ENCODE data around the gene PID1.

DNA sequence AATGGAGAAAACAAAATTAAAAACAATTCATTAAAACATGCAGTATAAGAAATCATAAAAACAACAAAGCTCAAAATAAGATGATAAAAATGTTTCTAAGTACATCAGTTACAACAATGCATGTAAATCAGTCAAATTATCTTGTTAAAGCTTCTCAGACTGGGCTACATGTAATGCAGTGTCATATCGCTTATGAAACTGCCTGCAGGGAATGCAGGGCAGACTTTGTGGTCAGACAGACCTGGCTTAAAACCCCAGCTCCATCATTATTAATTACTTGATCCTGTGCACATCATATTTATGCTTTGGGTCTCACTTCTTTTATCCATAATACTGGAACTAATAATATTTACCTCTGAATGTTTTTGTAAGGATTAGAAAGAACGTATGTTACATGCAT is 74.6 kb downstream of the PID1 start:
- no peak for TF ChIP-seq POLR2AphosphoS5 (IDR thresholded peaks at IDR 0.05; ENCODE audit: low read depth)
- TF ChIP-seq, protein P1, sequence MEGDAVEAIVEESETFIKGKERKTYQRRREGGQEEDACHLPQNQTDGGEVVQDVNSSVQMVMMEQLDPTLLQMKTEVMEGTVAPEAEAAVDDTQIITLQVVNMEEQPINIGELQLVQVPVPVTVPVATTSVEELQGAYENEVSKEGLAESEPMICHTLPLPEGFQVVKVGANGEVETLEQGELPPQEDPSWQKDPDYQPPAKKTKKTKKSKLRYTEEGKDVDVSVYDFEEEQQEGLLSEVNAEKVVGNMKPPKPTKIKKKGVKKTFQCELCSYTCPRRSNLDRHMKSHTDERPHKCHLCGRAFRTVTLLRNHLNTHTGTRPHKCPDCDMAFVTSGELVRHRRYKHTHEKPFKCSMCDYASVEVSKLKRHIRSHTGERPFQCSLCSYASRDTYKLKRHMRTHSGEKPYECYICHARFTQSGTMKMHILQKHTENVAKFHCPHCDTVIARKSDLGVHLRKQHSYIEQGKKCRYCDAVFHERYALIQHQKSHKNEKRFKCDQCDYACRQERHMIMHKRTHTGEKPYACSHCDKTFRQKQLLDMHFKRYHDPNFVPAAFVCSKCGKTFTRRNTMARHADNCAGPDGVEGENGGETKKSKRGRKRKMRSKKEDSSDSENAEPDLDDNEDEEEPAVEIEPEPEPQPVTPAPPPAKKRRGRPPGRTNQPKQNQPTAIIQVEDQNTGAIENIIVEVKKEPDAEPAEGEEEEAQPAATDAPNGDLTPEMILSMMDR (IDR thresholded peaks at IDR 0.05; ENCODE audit: insufficient read depth, low read length): no peak
- no peak for TF ChIP-seq SPI1 (IDR thresholded peaks at IDR 0.05; ENCODE audit: borderline replicate concordance, low read depth)
- no peak for TF ChIP-seq GABPA (IDR thresholded peaks at IDR 0.05; ENCODE audit: low read depth)
- TF ChIP-seq, protein P2, sequence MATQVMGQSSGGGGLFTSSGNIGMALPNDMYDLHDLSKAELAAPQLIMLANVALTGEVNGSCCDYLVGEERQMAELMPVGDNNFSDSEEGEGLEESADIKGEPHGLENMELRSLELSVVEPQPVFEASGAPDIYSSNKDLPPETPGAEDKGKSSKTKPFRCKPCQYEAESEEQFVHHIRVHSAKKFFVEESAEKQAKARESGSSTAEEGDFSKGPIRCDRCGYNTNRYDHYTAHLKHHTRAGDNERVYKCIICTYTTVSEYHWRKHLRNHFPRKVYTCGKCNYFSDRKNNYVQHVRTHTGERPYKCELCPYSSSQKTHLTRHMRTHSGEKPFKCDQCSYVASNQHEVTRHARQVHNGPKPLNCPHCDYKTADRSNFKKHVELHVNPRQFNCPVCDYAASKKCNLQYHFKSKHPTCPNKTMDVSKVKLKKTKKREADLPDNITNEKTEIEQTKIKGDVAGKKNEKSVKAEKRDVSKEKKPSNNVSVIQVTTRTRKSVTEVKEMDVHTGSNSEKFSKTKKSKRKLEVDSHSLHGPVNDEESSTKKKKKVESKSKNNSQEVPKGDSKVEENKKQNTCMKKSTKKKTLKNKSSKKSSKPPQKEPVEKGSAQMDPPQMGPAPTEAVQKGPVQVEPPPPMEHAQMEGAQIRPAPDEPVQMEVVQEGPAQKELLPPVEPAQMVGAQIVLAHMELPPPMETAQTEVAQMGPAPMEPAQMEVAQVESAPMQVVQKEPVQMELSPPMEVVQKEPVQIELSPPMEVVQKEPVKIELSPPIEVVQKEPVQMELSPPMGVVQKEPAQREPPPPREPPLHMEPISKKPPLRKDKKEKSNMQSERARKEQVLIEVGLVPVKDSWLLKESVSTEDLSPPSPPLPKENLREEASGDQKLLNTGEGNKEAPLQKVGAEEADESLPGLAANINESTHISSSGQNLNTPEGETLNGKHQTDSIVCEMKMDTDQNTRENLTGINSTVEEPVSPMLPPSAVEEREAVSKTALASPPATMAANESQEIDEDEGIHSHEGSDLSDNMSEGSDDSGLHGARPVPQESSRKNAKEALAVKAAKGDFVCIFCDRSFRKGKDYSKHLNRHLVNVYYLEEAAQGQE (IDR thresholded peaks at IDR 0.05; ENCODE audit: insufficient replicate concordance, low read depth): no peak
